HEK293T (cell line): Measurements from ENCODE around the gene NTSR1.

Experiments
- CTBP1 ChIP-seq: fragments of 450-650 bp; IDR thresholded peaks from 2 replicates; pipeline ENCODE4 v1.6.1; 2016; ENCODE audit warnings: borderline replicate concordance
- FOXA1 ChIP-seq: fragments of 450-650 bp; IDR thresholded peaks from 2 replicates; pipeline ENCODE4 v1.6.1; 2016; ENCODE audit warnings: mild to moderate bottlenecking
- FOXK2 ChIP-seq: fragments of 450-650 bp; IDR thresholded peaks from 2 replicates; pipeline ENCODE4 v1.6.1; 2016; ENCODE audit warnings: mild to moderate bottlenecking
- FOXM1 ChIP-seq: fragments of 450-650 bp; IDR thresholded peaks from 2 replicates; pipeline ENCODE4 v1.6.1; 2017; ENCODE audit warnings: mild to moderate bottlenecking, borderline replicate concordance
- HDGF ChIP-seq: fragments of 450-650 bp; IDR thresholded peaks from 2 replicates; pipeline ENCODE4 v1.6.1; 2017; ENCODE audit warnings: antibody characterized with exemption, borderline replicate concordance
- SUZ12 ChIP-seq: fragments of 450-650 bp; IDR thresholded peaks from 2 replicates; pipeline ENCODE4 v1.6.1; 2016; ENCODE audit warnings: mild to moderate bottlenecking
- TARDBP ChIP-seq: fragments of 450-650 bp; IDR thresholded peaks from 2 replicates; pipeline ENCODE4 v1.6.1; 2016

DNA sequence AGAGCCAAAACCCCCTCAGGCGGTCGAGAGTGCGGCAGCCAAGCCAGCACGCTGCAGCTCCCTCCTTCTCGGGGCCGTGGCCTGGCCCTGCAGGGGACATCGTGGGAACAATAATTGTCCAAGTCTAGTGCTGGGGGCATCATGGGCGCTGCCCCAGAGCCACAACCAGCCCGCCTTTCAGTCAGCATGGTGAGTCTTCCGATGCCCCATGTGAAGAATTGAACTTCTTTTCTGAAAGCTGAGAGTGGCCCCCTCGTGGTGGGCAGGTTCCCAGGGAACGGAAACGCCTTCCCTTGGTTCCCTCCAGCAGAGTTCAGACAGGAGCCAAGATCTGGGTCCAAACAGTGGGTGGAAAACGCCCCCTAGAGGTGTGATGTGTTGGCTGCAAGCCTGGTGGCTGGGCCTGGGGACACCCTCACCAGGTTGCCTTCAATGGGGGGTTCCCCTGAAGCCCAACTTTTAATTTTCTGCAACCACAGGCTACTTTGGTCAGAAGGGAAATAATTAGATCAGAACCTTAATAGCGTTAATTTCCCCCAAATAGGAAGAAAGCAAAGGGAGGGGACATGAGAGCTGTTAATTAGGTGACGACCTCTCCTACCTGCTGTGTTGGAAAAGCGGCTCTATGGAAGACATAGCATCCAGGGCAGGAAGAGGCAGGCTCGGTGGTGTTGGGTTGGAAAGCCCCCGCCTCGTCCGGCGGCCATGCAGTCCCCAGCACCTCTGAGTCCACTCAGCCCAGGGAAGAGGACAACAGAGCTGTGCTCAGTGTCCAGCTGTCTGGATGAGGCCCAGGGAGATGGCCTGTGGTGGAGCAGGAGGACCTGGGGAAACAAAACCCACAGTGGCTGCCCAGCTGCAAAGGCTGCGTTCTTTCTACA lies 82.9 kb downstream of the NTSR1 start:
- TF ChIP-seq FOXA1 (no peak), FOXK2 (no peak), FOXM1 (no peak), SUZ12 (no peak), TARDBP (no peak), HDGF (no peak), CTBP1 (no peak)
